Karpas-422 (cell line): Measurements from ENCODE around the gene SIN3A. TPM values are rescaled to one million over a fixed set of nuclear protein-coding genes. Genes with fewer than 3 reads are reported as not detected.

ENCODE experiments used
- DNase-seq: peaks from one replicate; pipeline ENCODE4 v3.0.0-alpha.2; 2015
- H2AFZ ChIP-seq: fragments of 200-600 bp; sonication (generic); 2 replicates; pipeline ENCODE4 v1.6.1; 2014; ENCODE audit warnings: antibody characterized with exemption, low read length, mixed read lengths
- H3K27ac ChIP-seq: fragments of 200-600 bp; sonication (generic); 2 replicates; pipeline ENCODE4 v1.5.1; 2014; ENCODE audit warnings: mild to moderate bottlenecking, low read length, moderate library complexity
- H3K27me3 ChIP-seq: fragments of 200-600 bp; sonication (generic); 2 replicates; pipeline ENCODE4 v1.6.1; 2014; ENCODE audit warnings: low read length, mixed read lengths
- H3K36me3 ChIP-seq: fragments of 200-600 bp; sonication (generic); 2 replicates; pipeline ENCODE4 v1.6.1; 2014; ENCODE audit warnings: low read length, mixed read lengths; ENCODE audit not compliant: insufficient read depth
- H3K4me1 ChIP-seq: fragments of 200-600 bp; sonication (generic); 2 replicates; pipeline ENCODE4 v1.6.1; 2014; ENCODE audit warnings: mild to moderate bottlenecking, low read length, mixed read lengths
- H3K4me2 ChIP-seq: fragments of 200-600 bp; sonication (generic); 2 replicates; pipeline ENCODE4 v1.6.1; 2014; ENCODE audit warnings: low read length, low read depth, mild to moderate bottlenecking; ENCODE audit not compliant: poor library complexity, severe bottlenecking
- H3K4me3 ChIP-seq: fragments of 200-600 bp; sonication (generic); 2 replicates; pipeline ENCODE4 v1.5.1; 2014; ENCODE audit warnings: mild to moderate bottlenecking, antibody characterized with exemption, low read length, mixed read lengths
- H3K79me2 ChIP-seq: fragments of 200-600 bp; sonication (generic); 2 replicates; pipeline ENCODE4 v1.6.1; 2014; ENCODE audit warnings: mild to moderate bottlenecking, low read length, mixed read lengths
- H3K9ac ChIP-seq: fragments of 200-600 bp; sonication (generic); 2 replicates; pipeline ENCODE4 v1.6.0; 2014; ENCODE audit warnings: low read length
- H3K9me2 ChIP-seq: fragments of 200-600 bp; sonication (generic), shearing (Covaris generic); replicated peaks from 2 replicates; pipeline ENCODE4 v1.6.0; 2014; ENCODE audit warnings: mild to moderate bottlenecking, low read length, moderate library complexity; ENCODE audit not compliant: insufficient read depth
- H3K9me3 ChIP-seq: fragments of 300-700, 200-600 bp; sonication (generic); 2 replicates; pipeline ENCODE4 v1.6.1; 2014; ENCODE audit warnings: low read length, mixed read lengths
- H4K20me1 ChIP-seq: fragments of 200-600 bp; sonication (generic); 2 replicates; pipeline ENCODE4 v1.6.1; 2014; ENCODE audit warnings: mild to moderate bottlenecking, antibody characterized with exemption, low read length, low read depth; ENCODE audit not compliant: insufficient read depth
- total RNA-seq: library from RNA; depleted of rRNA; stranded (reverse); fragments of >200 nt; shearing (Covaris generic); gene quantifications from 2 replicates; pipeline ENCODE4 v1.2.3, GENCODE V29; 2014; ENCODE audit warnings: low replicate concordance

Gene SIN3A
- total RNA-seq, 1 experiment from 2014 or later, result 45.3 TPM

GRCh38 chr15:75361989-75362641, 89.4 kb downstream of the SIN3A start:
- Histone ChIP-seq H3K4me3 (no peak overlapping the region), H3K36me3 (no peaks in the 10 kb centered on the region; the same call in 1 of the 2 replicates), H3K4me2 (no peak overlapping the region), H2AFZ (no peak overlapping the region), H3K9me3 (no peaks in the 10 kb centered on the region), H4K20me1 (no peaks in the 10 kb centered on the region), H3K27ac (no peak overlapping the region), H3K27me3 (no peaks in the 10 kb centered on the region), H3K79me2 (peaks cover under 1% of the 10 kb centered on the region; the same call in 1 of the 2 replicates), H3K9me2 (no peaks in the 10 kb centered on the region), H3K9ac (no peak overlapping the region), H3K4me1 (peaks cover 2% of the 10 kb centered on the region)
- DNase-seq, result no peak

GRCh38 chr15:75361361-75361988, 90.0 kb downstream of the SIN3A start:
- Histone ChIP-seq H3K9me3 (no peaks in the 10 kb centered on the region), H3K27ac (no peak overlapping the region), H3K36me3 (no peaks in the 10 kb centered on the region; the same call in 1 of the 2 replicates), H3K4me3 (no peak overlapping the region), H3K9me2 (no peaks in the 10 kb centered on the region), H3K27me3 (no peaks in the 10 kb centered on the region), H4K20me1 (no peaks in the 10 kb centered on the region), H3K4me2 (no peak overlapping the region), H2AFZ (no peak overlapping the region), H3K4me1 (no peaks in the 10 kb centered on the region), H3K9ac (no peak overlapping the region), H3K79me2 (no peaks in the 10 kb centered on the region)
- no peak for DNase-seq

GRCh38 chr15:75360856-75361255, 90.6 kb downstream of the SIN3A start:
- Histone ChIP-seq H3K4me2 (no peak overlapping the region), H3K36me3 (no peaks in the 10 kb centered on the region; the same call in 1 of the 2 replicates), H3K27ac (no peak overlapping the region), H2AFZ (no peak overlapping the region), H3K79me2 (no peaks in the 10 kb centered on the region), H3K9ac (no peak overlapping the region), H3K9me2 (no peaks in the 10 kb centered on the region), H3K9me3 (no peaks in the 10 kb centered on the region), H3K27me3 (no peaks in the 10 kb centered on the region), H4K20me1 (no peaks in the 10 kb centered on the region), H3K4me3 (no peak overlapping the region), H3K4me1 (no peaks in the 10 kb centered on the region)
- DNase-seq, result no peak

DNA sequence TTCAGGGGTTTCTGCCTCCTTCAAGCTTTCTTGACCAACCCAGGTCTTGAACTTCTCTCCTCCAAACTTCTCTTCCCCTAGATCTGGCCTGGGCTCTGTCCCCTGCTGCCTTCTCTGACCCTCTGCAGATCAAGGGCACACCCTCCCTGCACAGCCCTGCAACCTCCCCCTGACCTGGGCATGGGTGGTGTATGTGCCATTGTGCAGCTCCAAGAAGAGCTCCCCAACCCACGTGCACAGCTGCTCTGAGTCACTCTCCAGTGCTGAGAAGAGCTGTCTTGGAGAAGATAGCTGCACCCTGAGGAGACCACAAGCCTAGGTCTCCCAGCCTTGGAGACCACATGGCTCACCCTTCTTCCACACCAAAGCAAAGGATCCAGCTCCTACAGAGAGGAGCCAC, 91.1 kb downstream of the SIN3A start:
- Histone ChIP-seq H3K27me3 (no peaks in the 10 kb centered on the region), H3K79me2 (no peaks in the 10 kb centered on the region), H4K20me1 (no peaks in the 10 kb centered on the region), H3K4me3 (no peak overlapping the region), H3K4me1 (no peaks in the 10 kb centered on the region), H3K9me3 (no peaks in the 10 kb centered on the region), H2AFZ (no peak overlapping the region), H3K4me2 (no peak overlapping the region), H3K9me2 (no peaks in the 10 kb centered on the region), H3K27ac (no peak overlapping the region), H3K9ac (no peak overlapping the region), H3K36me3 (no peaks in the 10 kb centered on the region; the same call in 1 of the 2 replicates)
- no peak for DNase-seq

- Histone ChIP-seq H3K4me2 (no peak overlapping the region), H3K9me3 (no peaks in the 10 kb centered on the region), H3K9me2 (no peaks in the 10 kb centered on the region), H3K4me1 (no peaks in the 10 kb centered on the region), H2AFZ (no peak overlapping the region), H4K20me1 (no peaks in the 10 kb centered on the region), H3K79me2 (no peaks in the 10 kb centered on the region), H3K27me3 (no peaks in the 10 kb centered on the region), H3K4me3 (no peak overlapping the region), H3K27ac (no peak overlapping the region), H3K36me3 (no peaks in the 10 kb centered on the region; the same call in 1 of the 2 replicates), H3K9ac (no peak overlapping the region)
- no peak for DNase-seq
These were observed 91.8 kb downstream of the SIN3A start for GRCh38 chr15:75359537-75360250.

DNA sequence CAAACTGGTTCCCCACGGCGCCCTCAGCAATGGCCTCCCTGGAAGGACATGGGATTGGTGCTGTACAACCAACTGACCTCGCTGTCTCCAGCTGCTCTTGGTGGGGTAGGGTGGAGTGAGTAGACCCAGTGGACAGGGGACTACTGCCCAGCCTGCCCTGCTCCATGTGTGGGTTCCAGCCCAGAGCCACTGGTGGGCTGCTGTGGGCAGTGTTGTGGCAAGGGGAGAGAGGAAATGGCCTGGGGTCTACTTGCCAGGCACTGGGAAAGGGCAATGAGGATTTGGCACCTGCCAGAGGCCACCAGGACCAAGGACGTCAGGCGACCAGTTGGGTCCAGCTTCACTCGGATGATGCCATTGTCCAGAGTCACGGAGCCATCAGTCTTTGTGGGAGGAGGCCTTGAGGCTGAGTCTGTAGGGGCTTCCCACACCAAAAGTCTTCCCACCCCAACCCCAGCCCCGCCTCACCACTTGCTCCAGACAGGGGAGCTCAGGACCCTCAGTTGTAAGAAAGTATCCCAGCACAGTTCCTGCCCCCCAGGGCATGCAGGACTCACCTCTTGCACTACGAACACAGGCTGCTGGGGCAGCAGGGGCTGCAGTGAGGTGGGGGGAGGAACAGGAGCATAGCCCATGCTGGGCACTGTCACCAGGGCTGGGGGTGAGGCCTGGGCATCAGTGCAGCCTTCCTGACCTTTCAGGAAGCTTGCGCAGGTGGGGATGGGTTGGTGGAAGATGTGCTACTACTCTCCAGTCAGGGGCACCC, 92.5 kb downstream of the SIN3A start:
- Histone ChIP-seq H3K9ac (no peak overlapping the region), H4K20me1 (no peaks in the 10 kb centered on the region), H3K9me3 (no peaks in the 10 kb centered on the region), H3K36me3 (no peaks in the 10 kb centered on the region; the same call in 1 of the 2 replicates), H2AFZ (no peak overlapping the region), H3K9me2 (no peaks in the 10 kb centered on the region), H3K27me3 (no peaks in the 10 kb centered on the region), H3K79me2 (no peaks in the 10 kb centered on the region), H3K27ac (no peak overlapping the region), H3K4me3 (no peak overlapping the region), H3K4me1 (no peaks in the 10 kb centered on the region), H3K4me2 (no peak overlapping the region)
- no peak for DNase-seq

DNA sequence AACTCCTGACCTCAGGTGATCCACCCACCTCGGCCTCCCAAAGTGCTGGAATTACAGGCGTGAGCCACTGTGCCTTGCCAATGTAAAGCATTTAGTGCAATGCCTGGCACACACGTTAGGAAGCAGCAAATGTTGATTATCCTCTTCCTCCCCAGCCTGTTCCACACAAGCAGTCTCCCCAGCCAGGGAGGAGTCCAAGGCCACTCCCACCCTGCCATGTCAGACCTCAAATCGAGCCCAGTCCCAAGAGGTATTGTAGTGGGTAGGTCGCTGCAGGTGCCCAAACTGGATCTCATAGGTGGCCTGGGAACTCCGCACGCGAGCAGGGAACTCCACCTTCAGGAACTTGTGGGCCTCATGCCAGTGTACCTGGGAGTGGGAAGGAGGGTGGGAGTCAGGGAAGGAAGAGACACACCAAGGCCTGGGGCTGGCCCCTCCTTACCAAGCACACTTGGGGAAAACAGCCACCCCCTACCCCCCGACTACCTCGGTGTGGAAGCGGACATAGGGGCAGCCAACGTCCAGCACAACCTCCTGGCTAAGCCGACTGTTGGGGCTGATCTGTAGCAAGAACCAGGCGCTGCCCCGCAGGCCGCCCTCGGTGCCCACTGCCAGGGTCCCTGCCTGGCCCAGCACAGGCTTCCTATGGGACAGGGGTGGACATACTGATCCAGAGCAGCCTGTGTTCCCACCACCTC, 93.4 kb downstream of the SIN3A start:
- no peaks in the 10 kb centered on the region for H3K79me2 ChIP-seq
- no peak overlapping the region for H2AFZ ChIP-seq
- H4K20me1 ChIP-seq, result no peaks in the 10 kb centered on the region
- no peaks in the 10 kb centered on the region for H3K9me3 ChIP-seq
- no peak overlapping the region for H3K4me3 ChIP-seq
- no peaks in the 10 kb centered on the region for H3K9me2 ChIP-seq
- no peak overlapping the region for H3K27ac ChIP-seq
- no peaks in the 10 kb centered on the region for H3K4me1 ChIP-seq
- H3K4me2 ChIP-seq, result no peak overlapping the region
- no peaks in the 10 kb centered on the region for H3K27me3 ChIP-seq
- H3K36me3 ChIP-seq, result no peaks in the 10 kb centered on the region; the same call in 1 of the 2 replicates
- DNase-seq, result no peak
- H3K9ac ChIP-seq, result no peak overlapping the region
